ENCODE results near the gene RBM33.

- no peak for TF ChIP-seq CTCF (optimal IDR thresholded peaks at IDR 0.05 in 1 of 3, IDR thresholded peaks at IDR 0.05 in 1 of 3, conservative IDR thresholded peaks at IDR 0.05 in 1 of 3; ENCODE audit: extremely low read depth in 1 of 3, insufficient read depth in 2 of 3, low read length in 3 of 3)
- no peak for TF ChIP-seq EZH2 (IDR thresholded peaks at IDR 0.05; ENCODE audit: low read length)
Measured at GRCh38 chr7:155819186-155819585, 174.7 kb downstream of the RBM33 start.
